Endothelial cell (in vitro differentiated cells): ENCODE results near the gene CD180. TPM values are rescaled to one million over a fixed set of nuclear protein-coding genes. Genes with fewer than 3 reads are reported as not detected.

Experiments
- DNase-seq: peaks from one replicate; pipeline ENCODE4 v3.0.0; 2021; ENCODE audit warnings: low spot score
- H3K27ac Mint-ChIP-seq: one replicate; pipeline ENCODE4 v1.8.0; 2021; ENCODE audit warnings: mixed read lengths, inconsistent platforms; ENCODE audit not compliant: unreplicated experiment
- H3K27me3 Mint-ChIP-seq: one replicate; pipeline ENCODE4 v1.8.0; 2021; ENCODE audit warnings: mild to moderate bottlenecking, moderate library complexity, mixed read lengths, inconsistent platforms; ENCODE audit not compliant: unreplicated experiment
- H3K36me3 Mint-ChIP-seq: one replicate; pipeline ENCODE4 v1.8.0; 2021; ENCODE audit warnings: mild to moderate bottlenecking, low read depth, mixed read lengths, inconsistent platforms; ENCODE audit not compliant: unreplicated experiment
- H3K4me1 Mint-ChIP-seq: one replicate; pipeline ENCODE4 v1.8.0; 2021; ENCODE audit warnings: mild to moderate bottlenecking, mixed read lengths, inconsistent platforms; ENCODE audit not compliant: unreplicated experiment
- H3K4me3 Mint-ChIP-seq: one replicate; pipeline ENCODE4 v1.8.0; 2021; ENCODE audit warnings: mild to moderate bottlenecking, mixed read lengths, inconsistent platforms; ENCODE audit not compliant: unreplicated experiment
- H3K9me3 Mint-ChIP-seq: one replicate; pipeline ENCODE4 v1.8.0; 2021; ENCODE audit warnings: mixed read lengths, inconsistent platforms; ENCODE audit not compliant: unreplicated experiment
- total RNA-seq: library from RNA; stranded (reverse); fragmentation: NEBNext Ultra II Directional; extraction: Animal tissue kit (Norgen Biotek cat#: 25700); gene quantifications from one replicate; pipeline ENCODE4 v1.2.1, GENCODE V29; 2021; ENCODE audit not compliant: unreplicated experiment
- TF ChIP-seq, protein P1 (sequence below): fragments of 200-600 bp; sonication (generic); IDR thresholded peaks from one replicate; pipeline ENCODE4 v1.5.0; 2021; ENCODE audit warnings: antibody characterized with exemption; ENCODE audit not compliant: unreplicated experiment

Gene CD180
- total RNA-seq, 1 donor from 2014 or later = not detected

DNA sequence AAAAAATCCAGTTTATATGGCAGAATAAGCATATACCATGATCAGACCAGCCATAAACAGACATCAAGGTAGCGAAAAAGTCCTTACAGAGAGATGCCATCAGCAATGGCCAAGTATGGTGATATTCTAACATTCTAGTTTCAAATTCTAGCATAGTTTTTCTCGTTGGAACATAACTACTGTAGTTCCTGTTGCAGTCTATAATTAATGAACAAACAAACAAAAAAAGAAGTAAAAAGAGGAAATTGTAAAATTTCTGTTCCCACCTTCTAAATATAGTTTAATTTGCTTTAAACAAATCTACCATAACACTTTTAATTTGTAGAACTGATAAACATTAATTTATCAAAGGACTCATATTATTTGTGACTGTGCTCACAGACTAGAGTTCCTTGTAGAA lies 9.9 kb upstream of the CD180 start:
- no peak overlapping the region for H3K27ac Mint-ChIP-seq
- TF ChIP-seq, protein P1, sequence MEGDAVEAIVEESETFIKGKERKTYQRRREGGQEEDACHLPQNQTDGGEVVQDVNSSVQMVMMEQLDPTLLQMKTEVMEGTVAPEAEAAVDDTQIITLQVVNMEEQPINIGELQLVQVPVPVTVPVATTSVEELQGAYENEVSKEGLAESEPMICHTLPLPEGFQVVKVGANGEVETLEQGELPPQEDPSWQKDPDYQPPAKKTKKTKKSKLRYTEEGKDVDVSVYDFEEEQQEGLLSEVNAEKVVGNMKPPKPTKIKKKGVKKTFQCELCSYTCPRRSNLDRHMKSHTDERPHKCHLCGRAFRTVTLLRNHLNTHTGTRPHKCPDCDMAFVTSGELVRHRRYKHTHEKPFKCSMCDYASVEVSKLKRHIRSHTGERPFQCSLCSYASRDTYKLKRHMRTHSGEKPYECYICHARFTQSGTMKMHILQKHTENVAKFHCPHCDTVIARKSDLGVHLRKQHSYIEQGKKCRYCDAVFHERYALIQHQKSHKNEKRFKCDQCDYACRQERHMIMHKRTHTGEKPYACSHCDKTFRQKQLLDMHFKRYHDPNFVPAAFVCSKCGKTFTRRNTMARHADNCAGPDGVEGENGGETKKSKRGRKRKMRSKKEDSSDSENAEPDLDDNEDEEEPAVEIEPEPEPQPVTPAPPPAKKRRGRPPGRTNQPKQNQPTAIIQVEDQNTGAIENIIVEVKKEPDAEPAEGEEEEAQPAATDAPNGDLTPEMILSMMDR = no peak
- H3K4me1 Mint-ChIP-seq = no peaks in the 10 kb centered on the region
- H3K27me3 Mint-ChIP-seq = peaks cover 2% of the 10 kb centered on the region
- no peak overlapping the region for H3K4me3 Mint-ChIP-seq
- no peak for DNase-seq
- H3K9me3 Mint-ChIP-seq = no peaks in the 10 kb centered on the region
- no peaks in the 10 kb centered on the region for H3K36me3 Mint-ChIP-seq

- Mint-ChIP-seq H3K36me3 (no peaks in the 10 kb centered on the region), H3K4me3 (no peak overlapping the region), H3K27ac (no peak overlapping the region), H3K4me1 (no peaks in the 10 kb centered on the region), H3K27me3 (peaks cover 3% of the 10 kb centered on the region), H3K9me3 (no peaks in the 10 kb centered on the region)
- no peak for DNase-seq
- TF ChIP-seq, protein P1 = no peak
Observed at GRCh38 chr5:67205981-67206380, 9.4 kb upstream of the CD180 start.

- H3K4me3 Mint-ChIP-seq = no peak overlapping the region
- H3K4me1 Mint-ChIP-seq = no peaks in the 10 kb centered on the region
- peaks cover 2% of the 10 kb centered on the region for H3K27me3 Mint-ChIP-seq
- no peak for DNase-seq
- TF ChIP-seq, protein P1 = no peak
- no peaks in the 10 kb centered on the region for H3K36me3 Mint-ChIP-seq
- no peaks in the 10 kb centered on the region for H3K9me3 Mint-ChIP-seq
- no peak overlapping the region for H3K27ac Mint-ChIP-seq
Observed at GRCh38 chr5:67204821-67205220, 8.2 kb upstream of the CD180 start.

GRCh38 chr5:67203701-67204074 lies 7.1 kb upstream of the CD180 start:
- Mint-ChIP-seq H3K4me3 (no peak overlapping the region), H3K4me1 (no peaks in the 10 kb centered on the region), H3K27me3 (peaks cover 1% of the 10 kb centered on the region), H3K9me3 (no peaks in the 10 kb centered on the region), H3K27ac (no peak overlapping the region), H3K36me3 (no peaks in the 10 kb centered on the region)
- TF ChIP-seq, protein P1 = no peak
- DNase-seq = no peak

GRCh38 chr5:67202828-67203227 lies 6.2 kb upstream of the CD180 start:
- TF ChIP-seq, protein P1 = no peak
- Mint-ChIP-seq H3K9me3 (no peaks in the 10 kb centered on the region), H3K4me1 (no peaks in the 10 kb centered on the region), H3K36me3 (no peaks in the 10 kb centered on the region), H3K27ac (no peak overlapping the region), H3K4me3 (no peak overlapping the region), H3K27me3 (peaks cover 1% of the 10 kb centered on the region)
- no peak for DNase-seq
